AG09319 (cell line): Measurements from ENCODE around the gene GPR4.
"Not testable (repeated sequence)": the region's sequence is repeated elsewhere in the genome, so short reads cannot be mapped to it uniquely, and the experiment has no call there.

Experiments
- DNase-seq: peaks from one replicate; pipeline ENCODE4 v3.0.0-alpha.2; 2010; ENCODE audit warnings: low read depth; ENCODE audit errors: extremely low read depth
- CTCF ChIP-seq: IDR thresholded peaks from 2 replicates; pipeline ENCODE4 v1.5.1; 2011; ENCODE audit warnings: low read depth, mild to moderate bottlenecking, inconsistent platforms, low read length, moderate library complexity

GPR4 gene

GRCh38 chr19:45636275-45636674 is 34.3 kb upstream of the GPR4 start:
- no peak for TF ChIP-seq CTCF
- DNase-seq: no peak

- peak; percentile 66 for DNase-seq
- TF ChIP-seq CTCF: no peak
Observed at GRCh38 chr19:45632468-45633196, 30.6 kb upstream of the GPR4 start.

- TF ChIP-seq CTCF: no peak
- no peak for DNase-seq
Observed at GRCh38 chr19:45630463-45630862, 28.5 kb upstream of the GPR4 start.

GRCh38 chr19:45629704-45630103 is 27.7 kb upstream of the GPR4 start:
- TF ChIP-seq CTCF: no peak
- no peak for DNase-seq

- DNase-seq: not testable (repeated sequence)
Observed at GRCh38 chr19:45628219-45628618, 26.2 kb upstream of the GPR4 start.

GRCh38 chr19:45623984-45624383 is 22.0 kb upstream of the GPR4 start:
- no peak for TF ChIP-seq CTCF
- no peak for DNase-seq

- TF ChIP-seq CTCF: no peak
- DNase-seq: no peak
Observed at GRCh38 chr19:45621976-45622503, 20.0 kb upstream of the GPR4 start.

GRCh38 chr19:45621389-45621788 is 19.4 kb upstream of the GPR4 start:
- no peak for TF ChIP-seq CTCF
- no peak for DNase-seq
